LNCAP (cell line): ENCODE measurements around the gene COMMD8.

Experiments
- TF ChIP-seq, protein P1 (sequence below): fragments of 450-650 bp; IDR thresholded peaks from 2 replicates; pipeline ENCODE4 v1.5.1; 2017; ENCODE audit warnings: mild to moderate bottlenecking

Gene COMMD8

GRCh38 chr4:47415719-47416118 lies 47.8 kb downstream of the COMMD8 start:
- TF ChIP-seq, protein P1, sequence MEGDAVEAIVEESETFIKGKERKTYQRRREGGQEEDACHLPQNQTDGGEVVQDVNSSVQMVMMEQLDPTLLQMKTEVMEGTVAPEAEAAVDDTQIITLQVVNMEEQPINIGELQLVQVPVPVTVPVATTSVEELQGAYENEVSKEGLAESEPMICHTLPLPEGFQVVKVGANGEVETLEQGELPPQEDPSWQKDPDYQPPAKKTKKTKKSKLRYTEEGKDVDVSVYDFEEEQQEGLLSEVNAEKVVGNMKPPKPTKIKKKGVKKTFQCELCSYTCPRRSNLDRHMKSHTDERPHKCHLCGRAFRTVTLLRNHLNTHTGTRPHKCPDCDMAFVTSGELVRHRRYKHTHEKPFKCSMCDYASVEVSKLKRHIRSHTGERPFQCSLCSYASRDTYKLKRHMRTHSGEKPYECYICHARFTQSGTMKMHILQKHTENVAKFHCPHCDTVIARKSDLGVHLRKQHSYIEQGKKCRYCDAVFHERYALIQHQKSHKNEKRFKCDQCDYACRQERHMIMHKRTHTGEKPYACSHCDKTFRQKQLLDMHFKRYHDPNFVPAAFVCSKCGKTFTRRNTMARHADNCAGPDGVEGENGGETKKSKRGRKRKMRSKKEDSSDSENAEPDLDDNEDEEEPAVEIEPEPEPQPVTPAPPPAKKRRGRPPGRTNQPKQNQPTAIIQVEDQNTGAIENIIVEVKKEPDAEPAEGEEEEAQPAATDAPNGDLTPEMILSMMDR: no peak

DNA sequence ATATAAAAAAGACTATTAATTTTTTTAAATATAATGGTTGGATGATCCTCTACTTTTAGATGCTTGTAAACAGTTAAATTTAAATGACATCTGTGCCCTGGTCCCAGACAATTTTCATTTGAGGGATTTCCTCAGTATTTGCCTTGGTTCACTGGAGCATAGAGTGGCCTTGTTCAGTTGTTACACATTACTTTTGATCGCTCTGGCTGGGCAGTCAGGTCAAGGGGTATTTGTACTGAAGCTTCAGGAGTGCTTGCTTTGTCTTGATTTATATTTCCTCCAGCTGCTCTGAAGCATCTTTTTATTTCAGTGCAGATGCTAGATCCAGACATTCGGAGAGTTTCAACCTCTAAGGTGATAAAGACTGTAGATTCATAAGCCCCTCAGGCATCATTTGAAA lies 50.0 kb downstream of the COMMD8 start:
- TF ChIP-seq, protein P1: no peak

- TF ChIP-seq, protein P1: no peak
These were observed 53.2 kb downstream of the COMMD8 start for GRCh38 chr4:47410271-47410670.

- TF ChIP-seq, protein P1: no peak
These were observed 57.1 kb downstream of the COMMD8 start for GRCh38 chr4:47406408-47406807.
